ENCODE results near the gene FAM221B.
A peak's percentile ranks its signal among the peaks of the same experiment; 100 is the strongest.

FAM221B gene

GRCh38 chr9:35776018-35776417 is 52.5 kb downstream of the FAM221B start:
- Histone ChIP-seq H3K27me3 (ENCODE audit: low read depth, low read length) (no peaks in the 10 kb centered on the region), H3K4me1 (ENCODE audit: control insufficient read depth in 1 of 2, insufficient read depth in 2 of 2, low read length in 2 of 2) (peaks cover 8 to 11% of the 10 kb centered on the region in 2 donors), H3K9me3 (ENCODE audit: control insufficient read depth in 1 of 2, low read length in 2 of 2) (no peaks in the 10 kb centered on the region), H3K4me3 (ENCODE audit: low read depth in 1 of 2, low read length in 2 of 2) (no peak overlapping the region), H3K27ac (ENCODE audit: low read length) (no peak overlapping the region), H3K36me3 (ENCODE audit: control insufficient read depth in 1 of 2, insufficient read depth in 2 of 2, low read length in 2 of 2) (no peaks in the 10 kb centered on the region)

GRCh38 chr9:35774907-35775635 is 53.5 kb downstream of the FAM221B start:
- H3K36me3 ChIP-seq (ENCODE audit: control insufficient read depth in 1 of 2, insufficient read depth in 2 of 2, low read length in 2 of 2), result no peaks in the 10 kb centered on the region
- no peak overlapping the region for H3K27ac ChIP-seq (ENCODE audit: low read length)

GRCh38 chr9:35771943-35772342 is 56.6 kb downstream of the FAM221B start:
- H3K4me1 ChIP-seq (ENCODE audit: control insufficient read depth in 1 of 2, insufficient read depth in 2 of 2, low read length in 2 of 2), result peaks cover 14 to 20% of the 10 kb centered on the region in 2 donors
- no peaks in the 10 kb centered on the region for H3K27me3 ChIP-seq (ENCODE audit: low read depth, low read length)
- no peak overlapping the region for H3K27ac ChIP-seq (ENCODE audit: low read length)
- no peaks in the 10 kb centered on the region for H3K9me3 ChIP-seq (ENCODE audit: control insufficient read depth in 1 of 2, low read length in 2 of 2)
- no peak overlapping the region for H3K4me3 ChIP-seq (ENCODE audit: low read depth in 1 of 2, low read length in 2 of 2)
- no peaks in the 10 kb centered on the region for H3K36me3 ChIP-seq (ENCODE audit: control insufficient read depth in 1 of 2, insufficient read depth in 2 of 2, low read length in 2 of 2)

More at GRCh38 chr9:35774907-35775635, 53.5 kb downstream of the FAM221B start:
- Histone ChIP-seq H3K9me3 (ENCODE audit: control insufficient read depth in 1 of 2, low read length in 2 of 2) (no peaks in the 10 kb centered on the region), H3K4me1 (ENCODE audit: control insufficient read depth in 1 of 2, insufficient read depth in 2 of 2, low read length in 2 of 2) (peaks cover 14 to 20% of the 10 kb centered on the region in 2 donors), H3K27me3 (ENCODE audit: low read depth, low read length) (no peaks in the 10 kb centered on the region), H3K4me3 (ENCODE audit: low read depth in 1 of 2, low read length in 2 of 2) (no peak overlapping the region)

GRCh38 chr9:35771534-35771933 is 57.0 kb downstream of the FAM221B start:
- Histone ChIP-seq H3K4me3 (ENCODE audit: low read depth in 1 of 2, low read length in 2 of 2) (no peak overlapping the region), H3K36me3 (ENCODE audit: control insufficient read depth in 1 of 2, insufficient read depth in 2 of 2, low read length in 2 of 2) (no peaks in the 10 kb centered on the region), H3K27ac (ENCODE audit: low read length) (peak overlapping the region; percentile 21), H3K9me3 (ENCODE audit: control insufficient read depth in 1 of 2, low read length in 2 of 2) (no peaks in the 10 kb centered on the region), H3K27me3 (ENCODE audit: low read depth, low read length) (no peaks in the 10 kb centered on the region), H3K4me1 (ENCODE audit: control insufficient read depth in 1 of 2, insufficient read depth in 2 of 2, low read length in 2 of 2) (peaks cover 14 to 20% of the 10 kb centered on the region in 2 donors)

- Histone ChIP-seq H3K36me3 (ENCODE audit: control insufficient read depth in 1 of 2, insufficient read depth in 2 of 2, low read length in 2 of 2) (no peaks in the 10 kb centered on the region), H3K9me3 (ENCODE audit: control insufficient read depth in 1 of 2, low read length in 2 of 2) (no peaks in the 10 kb centered on the region), H3K27ac (ENCODE audit: low read length) (peak overlapping the region; percentile 21), H3K4me1 (ENCODE audit: control insufficient read depth in 1 of 2, insufficient read depth in 2 of 2, low read length in 2 of 2) (peaks cover 14 to 20% of the 10 kb centered on the region in 2 donors), H3K27me3 (ENCODE audit: low read depth, low read length) (no peaks in the 10 kb centered on the region), H3K4me3 (ENCODE audit: low read depth in 1 of 2, low read length in 2 of 2) (no peak overlapping the region)
Measured at GRCh38 chr9:35771075-35771433, 57.5 kb downstream of the FAM221B start.

GRCh38 chr9:35769763-35770162 is 58.8 kb downstream of the FAM221B start:
- Histone ChIP-seq H3K4me3 (ENCODE audit: low read depth in 1 of 2, low read length in 2 of 2) (no peak overlapping the region), H3K27me3 (ENCODE audit: low read depth, low read length) (no peaks in the 10 kb centered on the region), H3K27ac (ENCODE audit: low read length) (no peak overlapping the region), H3K4me1 (ENCODE audit: control insufficient read depth in 1 of 2, insufficient read depth in 2 of 2, low read length in 2 of 2) (peaks cover 14 to 20% of the 10 kb centered on the region in 2 donors), H3K9me3 (ENCODE audit: control insufficient read depth in 1 of 2, low read length in 2 of 2) (no peaks in the 10 kb centered on the region), H3K36me3 (ENCODE audit: control insufficient read depth in 1 of 2, insufficient read depth in 2 of 2, low read length in 2 of 2) (no peaks in the 10 kb centered on the region)

GRCh38 chr9:35767458-35767857 is 61.1 kb downstream of the FAM221B start:
- Histone ChIP-seq H3K4me1 (ENCODE audit: control insufficient read depth in 1 of 2, insufficient read depth in 2 of 2, low read length in 2 of 2) (peaks cover 14 to 20% of the 10 kb centered on the region in 2 donors), H3K9me3 (ENCODE audit: control insufficient read depth in 1 of 2, low read length in 2 of 2) (no peaks in the 10 kb centered on the region), H3K4me3 (ENCODE audit: low read depth in 1 of 2, low read length in 2 of 2) (no peak overlapping the region), H3K27ac (ENCODE audit: low read length) (no peak overlapping the region), H3K27me3 (ENCODE audit: low read depth, low read length) (no peaks in the 10 kb centered on the region), H3K36me3 (ENCODE audit: control insufficient read depth in 1 of 2, insufficient read depth in 2 of 2, low read length in 2 of 2) (no peaks in the 10 kb centered on the region)

- no peak overlapping the region for H3K4me3 ChIP-seq (ENCODE audit: low read depth in 1 of 2, low read length in 2 of 2)
- H3K36me3 ChIP-seq (ENCODE audit: control insufficient read depth in 1 of 2, insufficient read depth in 2 of 2, low read length in 2 of 2), result no peaks in the 10 kb centered on the region
- H3K4me1 ChIP-seq (ENCODE audit: control insufficient read depth in 1 of 2, insufficient read depth in 2 of 2, low read length in 2 of 2), result peaks cover 14 to 19% of the 10 kb centered on the region in 2 donors
- no peaks in the 10 kb centered on the region for H3K27me3 ChIP-seq (ENCODE audit: low read depth, low read length)
- no peak overlapping the region for H3K27ac ChIP-seq (ENCODE audit: low read length)
- H3K9me3 ChIP-seq (ENCODE audit: control insufficient read depth in 1 of 2, low read length in 2 of 2), result no peaks in the 10 kb centered on the region
Measured at GRCh38 chr9:35766997-35767396, 61.5 kb downstream of the FAM221B start.

Measured in muscle layer of duodenum (tissue), 2 donors.